ENCODE measurements around the gene SKI.
A peak's percentile ranks its signal among the peaks of the same experiment; 100 is the strongest.

The SKI gene

DNA sequence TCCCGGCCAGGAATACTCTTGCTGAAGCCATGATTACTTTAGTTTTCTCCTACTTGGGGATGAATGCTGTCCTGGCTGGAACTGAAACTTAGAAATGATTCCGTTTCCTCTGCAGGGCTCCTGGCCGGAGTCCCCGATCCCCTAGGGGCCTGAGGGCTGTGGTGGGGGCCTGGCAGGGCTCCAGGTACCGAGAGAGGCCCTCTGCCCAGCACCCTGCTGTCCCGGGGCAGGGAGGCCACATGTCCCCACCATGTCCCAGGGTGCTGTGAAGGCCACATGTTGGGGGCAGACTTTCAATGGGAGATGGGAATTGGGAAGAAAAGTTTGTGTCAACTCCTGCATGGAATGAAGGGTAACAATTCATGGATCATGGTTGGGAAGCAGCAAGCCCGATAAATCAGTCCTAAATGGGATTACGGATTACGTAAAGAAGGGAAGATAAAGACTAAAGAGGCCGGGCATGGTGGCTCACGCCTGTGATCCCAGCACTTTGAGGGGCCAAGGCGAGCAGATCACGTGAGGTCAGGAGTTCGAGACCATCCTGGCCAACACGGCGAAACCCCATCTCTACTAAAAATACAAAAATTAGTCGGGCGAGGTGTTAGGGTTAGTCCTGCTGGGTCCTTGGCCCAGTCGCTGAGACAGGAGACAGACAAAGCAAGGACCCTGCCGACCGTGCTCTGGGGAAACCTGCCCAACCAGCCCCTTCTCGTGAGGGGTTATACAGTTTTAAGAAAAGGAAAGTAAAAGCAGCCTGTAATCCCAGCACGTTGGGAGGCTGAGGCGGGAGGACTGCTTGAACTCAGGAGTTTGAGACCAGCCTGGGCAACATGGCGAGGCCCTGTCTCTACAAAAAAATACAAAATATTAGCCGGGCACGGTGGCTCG is 125.7 kb downstream of the SKI start:
- no peaks in the 10 kb centered on the region for H3K27me3 Mint-ChIP-seq
- H3K9me3 Mint-ChIP-seq: no peaks in the 10 kb centered on the region
- H3K36me3 Mint-ChIP-seq: no peaks in the 10 kb centered on the region
- DNase-seq: no peak
- peaks cover 0 to 4% of the 10 kb centered on the region in 2 donors for H3K4me1 Mint-ChIP-seq
- H3K4me3 Mint-ChIP-seq: no peak overlapping the region
- no peak overlapping the region for H3K27ac Mint-ChIP-seq
- ATAC-seq (replicated peaks): no peak

DNA sequence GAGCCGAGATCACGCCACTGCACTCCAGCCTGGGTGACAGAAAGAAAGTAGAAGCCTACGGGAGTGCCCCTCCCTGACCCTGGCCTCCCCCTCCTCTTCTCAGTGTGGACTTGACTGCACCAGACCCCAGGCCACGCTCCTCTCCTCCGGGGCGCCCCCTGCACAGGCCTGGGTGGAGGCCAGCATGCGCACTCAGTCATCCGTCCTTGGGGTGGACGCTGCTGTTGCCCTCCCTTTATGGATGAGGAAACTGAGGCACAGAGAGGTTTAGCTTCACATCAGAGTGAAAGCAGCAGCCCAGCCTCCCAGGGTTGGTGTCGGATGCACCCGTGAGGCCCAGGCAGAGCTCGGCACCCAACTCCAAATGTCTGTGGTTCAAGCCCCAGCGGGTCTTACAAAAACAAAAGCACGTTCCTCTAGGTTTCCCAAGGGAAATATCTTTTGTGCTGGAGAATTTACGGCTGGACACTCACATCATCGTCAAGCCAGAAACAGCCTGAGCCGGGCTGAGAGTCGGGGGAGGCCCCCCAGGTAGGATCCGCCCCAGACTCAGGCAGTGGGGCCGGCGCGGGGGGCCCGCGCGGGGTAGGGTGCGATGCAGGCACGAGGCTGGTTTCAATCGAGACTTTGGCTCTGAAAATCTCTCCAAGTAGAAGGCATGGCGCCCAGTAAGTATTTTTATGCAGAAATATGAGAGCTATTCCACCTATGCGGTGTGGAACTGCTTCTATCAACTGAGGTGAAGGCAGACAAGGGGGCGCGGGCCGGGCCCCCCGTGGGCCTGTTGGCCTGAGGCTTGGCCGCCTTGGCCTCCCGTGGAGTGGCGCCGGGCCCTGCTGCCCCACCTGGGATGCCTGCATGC is 126.6 kb downstream of the SKI start:
- ATAC-seq (replicated peaks) (no peak), DNase-seq (no peak)
- Mint-ChIP-seq H3K27ac (peak overlapping the region; percentile 62), H3K36me3 (peaks cover 0 to 3% of the 10 kb centered on the region in 2 donors), H3K4me1 (peaks cover 0 to 4% of the 10 kb centered on the region in 2 donors), H3K27me3 (no peaks in the 10 kb centered on the region), H3K9me3 (no peaks in the 10 kb centered on the region), H3K4me3 (no peak overlapping the region)

DNA sequence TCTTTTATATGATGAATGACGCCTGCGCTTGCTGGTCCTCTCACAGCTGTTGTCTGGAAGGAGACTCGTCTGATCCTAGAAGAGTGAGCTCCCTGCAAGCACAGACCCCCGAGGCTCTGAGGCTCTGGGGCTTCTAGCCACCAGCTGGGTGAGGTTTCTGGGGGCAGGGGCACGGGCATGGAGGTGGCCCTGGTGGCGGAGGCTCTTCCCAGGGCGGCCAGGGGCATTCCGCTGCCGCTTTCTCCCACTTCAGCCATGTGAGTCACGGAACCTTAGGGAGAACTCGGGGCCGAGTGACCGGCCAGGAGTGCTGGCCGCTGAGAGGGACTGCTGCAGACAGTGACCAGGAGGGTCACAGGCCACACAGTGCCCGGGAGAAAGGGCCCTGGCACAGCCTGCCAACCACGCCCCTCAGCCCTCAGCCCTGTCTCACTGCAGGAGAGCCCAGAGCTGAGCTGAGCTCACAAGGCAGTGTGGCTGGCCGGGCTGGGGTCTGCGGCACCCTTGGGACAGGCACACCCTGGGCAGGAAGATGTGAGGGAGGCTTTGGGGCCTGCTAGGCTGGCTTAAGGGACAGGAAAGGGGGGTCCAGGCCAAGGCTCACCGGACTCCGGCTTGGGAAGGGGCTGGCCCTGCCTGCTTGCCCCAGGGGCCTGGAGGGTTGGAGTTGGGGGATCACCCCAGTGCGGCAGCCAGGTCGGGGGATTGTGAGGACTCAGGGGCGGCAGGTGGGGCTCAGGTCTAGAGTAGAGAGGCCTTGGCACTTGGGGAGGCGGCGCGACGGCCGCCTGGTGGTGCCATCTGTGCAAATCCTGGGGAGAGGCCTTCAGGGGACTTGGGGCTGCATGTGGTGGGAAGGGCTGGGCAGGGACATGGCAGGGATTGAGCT is 127.5 kb downstream of the SKI start:
- H3K27ac Mint-ChIP-seq: peak overlapping the region; percentile 37
- no peaks in the 10 kb centered on the region for H3K27me3 Mint-ChIP-seq
- H3K4me3 Mint-ChIP-seq: no peak overlapping the region
- H3K36me3 Mint-ChIP-seq: peaks cover 0 to 3% of the 10 kb centered on the region in 2 donors
- ATAC-seq (replicated peaks) (no peak), DNase-seq (no peak)
- H3K4me1 Mint-ChIP-seq: peaks cover 0 to 4% of the 10 kb centered on the region in 2 donors
- H3K9me3 Mint-ChIP-seq: no peaks in the 10 kb centered on the region

DNA sequence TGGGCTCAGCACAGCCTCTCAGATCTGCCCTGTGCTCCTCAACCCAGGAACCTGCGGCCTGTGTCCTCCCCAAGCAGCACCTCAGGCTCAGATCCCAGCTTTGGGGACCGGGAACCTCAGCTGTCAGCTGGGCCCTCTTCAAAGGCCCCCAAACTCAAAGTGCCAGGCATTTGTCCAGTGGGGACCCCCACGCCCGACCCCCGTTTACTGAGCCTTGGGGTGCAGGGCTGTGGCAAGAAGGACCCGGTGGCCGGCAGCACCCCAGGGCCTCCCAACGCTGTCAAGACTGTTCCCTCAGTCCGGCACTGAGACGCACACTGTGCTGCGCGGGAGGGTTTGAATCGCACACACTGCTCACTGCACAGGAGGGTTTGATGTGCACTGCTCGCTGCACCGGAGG is 128.3 kb downstream of the SKI start:
- Mint-ChIP-seq H3K27ac (no peak overlapping the region), H3K27me3 (no peaks in the 10 kb centered on the region), H3K4me3 (no peak overlapping the region), H3K9me3 (no peaks in the 10 kb centered on the region), H3K4me1 (peaks cover 0 to 4% of the 10 kb centered on the region in 2 donors), H3K36me3 (peaks cover 0 to 3% of the 10 kb centered on the region in 2 donors)
- DNase-seq (no peak), ATAC-seq (replicated peaks) (no peak)

DNA sequence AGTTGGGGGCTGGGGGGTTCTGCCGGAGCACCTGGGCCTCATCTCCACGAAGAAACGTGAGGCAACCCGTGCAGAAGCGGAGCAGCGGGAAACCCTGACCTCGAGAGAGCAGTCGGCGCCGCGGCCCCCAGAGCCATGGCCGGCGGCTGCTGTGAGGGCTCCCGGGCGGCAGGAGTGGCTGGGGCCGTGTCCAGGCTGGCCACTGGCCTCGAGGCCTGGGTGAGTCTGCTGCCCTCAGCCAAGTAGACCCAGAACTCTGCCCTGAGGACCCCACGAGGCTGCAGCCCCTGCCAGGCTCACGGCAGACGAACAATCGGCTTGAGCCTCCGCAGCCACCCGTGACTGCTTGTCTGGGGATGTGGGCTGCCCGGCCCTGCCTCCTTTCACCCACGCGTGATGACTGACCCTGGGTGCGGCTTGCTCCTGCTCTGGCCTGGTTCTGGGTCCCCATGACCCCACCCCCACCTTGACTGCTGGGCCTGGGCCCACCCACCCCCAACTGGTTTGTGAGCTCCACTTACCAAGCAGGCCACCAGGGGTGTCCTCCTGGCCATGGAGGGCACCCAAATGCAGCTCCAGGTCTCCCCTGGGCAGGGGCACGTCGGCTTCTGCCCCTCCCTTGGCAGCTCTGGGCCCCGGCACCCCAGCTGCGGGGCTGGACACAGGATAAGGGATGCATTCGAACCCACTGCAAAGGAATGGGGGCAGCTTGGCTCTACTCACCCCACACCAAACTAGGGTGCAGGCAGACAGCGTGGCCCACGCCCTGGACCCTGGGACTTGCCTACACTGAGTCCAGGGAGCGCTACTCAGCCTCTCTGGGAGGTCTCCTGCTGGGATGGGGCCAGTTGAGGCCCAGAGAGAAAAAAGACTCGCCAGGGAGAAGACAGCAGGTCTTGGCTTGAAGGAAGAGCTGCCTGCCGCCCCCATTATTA is 129.1 kb downstream of the SKI start:
- Mint-ChIP-seq H3K27me3 (no peaks in the 10 kb centered on the region), H3K4me1 (peaks cover 0 to 4% of the 10 kb centered on the region in 2 donors), H3K9me3 (peaks cover 0 to under 1% of the 10 kb centered on the region in 2 donors), H3K4me3 (no peak overlapping the region), H3K36me3 (peaks cover 3 to 4% of the 10 kb centered on the region in 2 donors), H3K27ac (no peak overlapping the region)
- ATAC-seq (replicated peaks): no peak
- no peak for DNase-seq

DNA sequence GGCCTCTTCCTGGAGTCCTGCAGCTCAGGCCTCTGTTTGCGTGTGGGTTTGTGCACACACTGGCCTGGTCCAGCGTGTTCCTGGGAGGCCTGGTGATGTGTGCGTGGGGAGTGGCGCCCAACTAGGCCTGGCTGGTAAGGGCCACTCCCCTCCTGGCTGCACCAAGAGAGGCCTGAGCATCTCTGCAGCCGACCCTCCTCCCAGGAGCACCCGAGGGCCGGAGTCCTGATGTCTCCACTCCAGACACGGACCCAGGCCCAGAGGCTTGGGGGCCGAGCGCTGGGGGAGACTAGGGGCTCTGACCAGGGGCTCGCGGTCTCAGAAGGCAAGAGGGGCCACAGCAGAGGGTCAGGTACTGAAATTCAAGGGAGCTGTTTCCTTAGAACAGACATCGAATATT is 130.0 kb downstream of the SKI start:
- H3K9me3 Mint-ChIP-seq: peaks cover 0 to 2% of the 10 kb centered on the region in 2 donors
- H3K4me3 Mint-ChIP-seq: no peak overlapping the region
- H3K4me1 Mint-ChIP-seq: peaks cover 0 to 4% of the 10 kb centered on the region in 2 donors
- no peak overlapping the region for H3K27ac Mint-ChIP-seq
- peaks cover 4 to 6% of the 10 kb centered on the region in 2 donors for H3K36me3 Mint-ChIP-seq
- H3K27me3 Mint-ChIP-seq: no peaks in the 10 kb centered on the region
- no peak for DNase-seq
- ATAC-seq (replicated peaks): no peak

DNA sequence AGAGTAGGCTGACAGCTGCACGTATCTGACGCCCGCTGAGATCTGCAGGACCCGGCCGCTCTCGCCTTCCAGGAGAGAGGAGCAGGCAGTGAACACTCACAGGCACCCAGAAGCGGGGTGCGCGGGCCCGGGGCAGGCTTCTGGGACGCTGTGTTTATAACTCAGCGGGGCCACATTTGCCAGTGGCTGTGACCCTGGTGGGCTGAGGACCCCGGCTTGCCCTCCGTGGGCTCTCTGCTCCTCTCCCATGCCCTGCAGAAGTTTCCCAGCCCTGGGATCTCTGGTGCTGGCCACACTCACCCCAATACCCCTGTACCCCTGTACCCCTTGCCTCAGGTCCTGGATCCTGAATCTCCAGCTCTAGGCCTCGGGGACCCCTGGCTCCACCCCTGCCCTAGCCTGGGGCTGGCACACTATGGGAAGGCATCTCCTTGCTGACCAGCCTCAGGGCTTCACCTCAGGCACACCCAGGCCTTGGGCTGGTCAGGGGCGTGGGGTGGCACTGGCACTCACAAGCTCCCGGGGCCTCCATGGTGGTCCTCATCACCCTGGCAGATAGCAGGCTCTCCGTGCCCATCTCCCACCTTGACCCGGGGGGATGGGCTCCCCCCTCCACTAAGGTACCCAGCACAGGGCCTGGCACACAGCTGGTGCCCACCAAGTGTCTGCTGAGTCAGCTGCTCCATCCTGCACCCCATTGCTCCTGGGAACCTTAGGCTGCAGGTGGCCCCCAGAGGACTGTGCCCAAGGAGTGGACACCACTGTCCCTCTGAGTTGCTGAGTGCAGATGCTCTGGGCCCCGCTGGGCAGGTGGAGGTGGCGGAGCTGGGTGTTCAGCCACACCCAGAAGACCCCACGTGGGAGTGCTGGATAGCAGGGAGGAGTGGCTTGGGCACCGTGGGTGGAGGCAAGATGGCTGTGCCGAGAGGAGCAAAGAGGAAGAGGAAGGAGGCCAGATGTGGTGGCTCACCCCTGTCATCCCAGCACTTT is 130.8 kb downstream of the SKI start:
- Mint-ChIP-seq H3K4me3 (no peak overlapping the region), H3K9me3 (peaks cover 0 to 5% of the 10 kb centered on the region in 2 donors), H3K27ac (no peak overlapping the region), H3K4me1 (no peaks in the 10 kb centered on the region), H3K27me3 (no peaks in the 10 kb centered on the region), H3K36me3 (peaks cover 4 to 10% of the 10 kb centered on the region in 2 donors)
- DNase-seq (no peak), ATAC-seq (replicated peaks) (no peak)
